Measurements from ENCODE around the gene CDH4.

CDH4 gene

GRCh38 chr20:61581825-61582188, 329.7 kb downstream of the CDH4 start:
- Histone ChIP-seq H3K4me3 (ENCODE audit: low read length) (no peak overlapping the region), H3K9ac (ENCODE audit: low read length) (no peak overlapping the region), H3K27me3 (ENCODE audit: control insufficient read depth, insufficient read depth, low read length) (peaks cover 12% of the 10 kb centered on the region), H3K27ac (ENCODE audit: low read depth, low read length) (no peak overlapping the region), H3K36me3 (ENCODE audit: control insufficient read depth, insufficient read depth, low read length) (no peaks in the 10 kb centered on the region), H3K4me1 (ENCODE audit: control insufficient read depth, insufficient read depth, low read length) (peaks cover 4% of the 10 kb centered on the region)

- Histone ChIP-seq H3K27me3 (ENCODE audit: control insufficient read depth, insufficient read depth, low read length) (peaks cover 12% of the 10 kb centered on the region), H3K4me3 (ENCODE audit: low read length) (no peak overlapping the region), H3K9ac (ENCODE audit: low read length) (no peak overlapping the region), H3K36me3 (ENCODE audit: control insufficient read depth, insufficient read depth, low read length) (no peaks in the 10 kb centered on the region), H3K4me1 (ENCODE audit: control insufficient read depth, insufficient read depth, low read length) (peaks cover 4% of the 10 kb centered on the region), H3K27ac (ENCODE audit: low read depth, low read length) (no peak overlapping the region)
Observed at GRCh38 chr20:61582196-61582923, 330.3 kb downstream of the CDH4 start.

GRCh38 chr20:61583356-61583755, 331.3 kb downstream of the CDH4 start:
- H3K36me3 ChIP-seq (ENCODE audit: control insufficient read depth, insufficient read depth, low read length), result no peaks in the 10 kb centered on the region
- H3K27ac ChIP-seq (ENCODE audit: low read depth, low read length), result no peak overlapping the region
- H3K4me1 ChIP-seq (ENCODE audit: control insufficient read depth, insufficient read depth, low read length), result peaks cover 4% of the 10 kb centered on the region
- H3K27me3 ChIP-seq (ENCODE audit: control insufficient read depth, insufficient read depth, low read length), result peaks cover 9% of the 10 kb centered on the region
- H3K9ac ChIP-seq (ENCODE audit: low read length), result no peak overlapping the region
- no peak overlapping the region for H3K4me3 ChIP-seq (ENCODE audit: low read length)

GRCh38 chr20:61584851-61585250, 332.8 kb downstream of the CDH4 start:
- no peak overlapping the region for H3K9ac ChIP-seq (ENCODE audit: low read length)
- H3K4me1 ChIP-seq (ENCODE audit: control insufficient read depth, insufficient read depth, low read length), result peaks cover 4% of the 10 kb centered on the region
- peaks cover 9% of the 10 kb centered on the region for H3K27me3 ChIP-seq (ENCODE audit: control insufficient read depth, insufficient read depth, low read length)
- no peaks in the 10 kb centered on the region for H3K36me3 ChIP-seq (ENCODE audit: control insufficient read depth, insufficient read depth, low read length)
- no peak overlapping the region for H3K27ac ChIP-seq (ENCODE audit: low read depth, low read length)
- no peak overlapping the region for H3K4me3 ChIP-seq (ENCODE audit: low read length)

GRCh38 chr20:61585764-61586163, 333.7 kb downstream of the CDH4 start:
- Histone ChIP-seq H3K27me3 (ENCODE audit: control insufficient read depth, insufficient read depth, low read length) (peaks cover 9% of the 10 kb centered on the region), H3K27ac (ENCODE audit: low read depth, low read length) (no peak overlapping the region), H3K9ac (ENCODE audit: low read length) (no peak overlapping the region), H3K4me1 (ENCODE audit: control insufficient read depth, insufficient read depth, low read length) (peaks cover 4% of the 10 kb centered on the region), H3K4me3 (ENCODE audit: low read length) (no peak overlapping the region), H3K36me3 (ENCODE audit: control insufficient read depth, insufficient read depth, low read length) (no peaks in the 10 kb centered on the region)

GRCh38 chr20:61587036-61587435, 335.0 kb downstream of the CDH4 start:
- Histone ChIP-seq H3K4me1 (ENCODE audit: control insufficient read depth, insufficient read depth, low read length) (peaks cover 4% of the 10 kb centered on the region), H3K36me3 (ENCODE audit: control insufficient read depth, insufficient read depth, low read length) (no peaks in the 10 kb centered on the region), H3K9ac (ENCODE audit: low read length) (no peak overlapping the region), H3K4me3 (ENCODE audit: low read length) (no peak overlapping the region), H3K27ac (ENCODE audit: low read depth, low read length) (no peak overlapping the region), H3K27me3 (ENCODE audit: control insufficient read depth, insufficient read depth, low read length) (peaks cover 6% of the 10 kb centered on the region)

GRCh38 chr20:61587681-61588289, 335.7 kb downstream of the CDH4 start:
- H3K9ac ChIP-seq (ENCODE audit: low read length), result no peak overlapping the region
- H3K36me3 ChIP-seq (ENCODE audit: control insufficient read depth, insufficient read depth, low read length), result no peaks in the 10 kb centered on the region
- H3K27ac ChIP-seq (ENCODE audit: low read depth, low read length), result no peak overlapping the region
- peaks cover 4% of the 10 kb centered on the region for H3K4me1 ChIP-seq (ENCODE audit: control insufficient read depth, insufficient read depth, low read length)
- H3K27me3 ChIP-seq (ENCODE audit: control insufficient read depth, insufficient read depth, low read length), result peaks cover 3% of the 10 kb centered on the region
- no peak overlapping the region for H3K4me3 ChIP-seq (ENCODE audit: low read length)

- H3K36me3 ChIP-seq (ENCODE audit: control insufficient read depth, insufficient read depth, low read length), result no peaks in the 10 kb centered on the region
- peaks cover 2% of the 10 kb centered on the region for H3K27me3 ChIP-seq (ENCODE audit: control insufficient read depth, insufficient read depth, low read length)
- H3K27ac ChIP-seq (ENCODE audit: low read depth, low read length), result no peak overlapping the region
- H3K9ac ChIP-seq (ENCODE audit: low read length), result no peak overlapping the region
- peaks cover 4% of the 10 kb centered on the region for H3K4me1 ChIP-seq (ENCODE audit: control insufficient read depth, insufficient read depth, low read length)
- H3K4me3 ChIP-seq (ENCODE audit: low read length), result no peak overlapping the region
Observed at GRCh38 chr20:61588411-61589385, 336.6 kb downstream of the CDH4 start.

GRCh38 chr20:61590236-61590635, 338.2 kb downstream of the CDH4 start:
- Histone ChIP-seq H3K36me3 (ENCODE audit: control insufficient read depth, insufficient read depth, low read length) (no peaks in the 10 kb centered on the region), H3K27me3 (ENCODE audit: control insufficient read depth, insufficient read depth, low read length) (no peaks in the 10 kb centered on the region), H3K27ac (ENCODE audit: low read depth, low read length) (no peak overlapping the region)

GRCh38 chr20:61593516-61593915, 341.5 kb downstream of the CDH4 start:
- no peaks in the 10 kb centered on the region for H3K36me3 ChIP-seq (ENCODE audit: control insufficient read depth, insufficient read depth, low read length)
- no peaks in the 10 kb centered on the region for H3K4me1 ChIP-seq (ENCODE audit: control insufficient read depth, insufficient read depth, low read length)
- no peak overlapping the region for H3K9ac ChIP-seq (ENCODE audit: low read length)
- H3K27me3 ChIP-seq (ENCODE audit: control insufficient read depth, insufficient read depth, low read length), result no peaks in the 10 kb centered on the region
- H3K27ac ChIP-seq (ENCODE audit: low read depth, low read length), result no peak overlapping the region
- no peak overlapping the region for H3K4me3 ChIP-seq (ENCODE audit: low read length)

More at GRCh38 chr20:61590236-61590635, 338.2 kb downstream of the CDH4 start:
- Histone ChIP-seq H3K9ac (ENCODE audit: low read length) (no peak overlapping the region), H3K4me3 (ENCODE audit: low read length) (no peak overlapping the region), H3K4me1 (ENCODE audit: control insufficient read depth, insufficient read depth, low read length) (no peaks in the 10 kb centered on the region)

- Histone ChIP-seq H3K4me3 (ENCODE audit: low read length) (no peak overlapping the region), H3K9ac (ENCODE audit: low read length) (no peak overlapping the region), H3K4me1 (ENCODE audit: control insufficient read depth, insufficient read depth, low read length) (no peaks in the 10 kb centered on the region), H3K27me3 (ENCODE audit: control insufficient read depth, insufficient read depth, low read length) (no peaks in the 10 kb centered on the region), H3K27ac (ENCODE audit: low read depth, low read length) (no peak overlapping the region), H3K36me3 (ENCODE audit: control insufficient read depth, insufficient read depth, low read length) (no peaks in the 10 kb centered on the region)
Observed at GRCh38 chr20:61594198-61594597, 342.1 kb downstream of the CDH4 start.

- Histone ChIP-seq H3K36me3 (ENCODE audit: control insufficient read depth, insufficient read depth, low read length) (no peaks in the 10 kb centered on the region), H3K4me1 (ENCODE audit: control insufficient read depth, insufficient read depth, low read length) (no peaks in the 10 kb centered on the region), H3K4me3 (ENCODE audit: low read length) (no peak overlapping the region), H3K27me3 (ENCODE audit: control insufficient read depth, insufficient read depth, low read length) (no peaks in the 10 kb centered on the region), H3K27ac (ENCODE audit: low read depth, low read length) (no peak overlapping the region), H3K9ac (ENCODE audit: low read length) (no peak overlapping the region)
Observed at GRCh38 chr20:61595216-61595615, 343.2 kb downstream of the CDH4 start.
